GM18498 (cell line): ENCODE results near the gene GFRA4.

Experiments
- ATAC-seq: cut with Tn5 transposase; IDR thresholded peaks from one replicate; pipeline ENCODE4 v1.9.1; 2021; ENCODE audit warnings: mild to moderate bottlenecking, moderate library complexity; ENCODE audit not compliant: unreplicated experiment

GFRA4 gene

GRCh38 chr20:3663031-3663701 is at the start of gene GFRA4:
Gene GFRA4, minus strand, starts transcription at chr20:3663399. Its CDS starts 0 bp downstream, at chr20:3663399.
- no peak for ATAC-seq

DNA sequence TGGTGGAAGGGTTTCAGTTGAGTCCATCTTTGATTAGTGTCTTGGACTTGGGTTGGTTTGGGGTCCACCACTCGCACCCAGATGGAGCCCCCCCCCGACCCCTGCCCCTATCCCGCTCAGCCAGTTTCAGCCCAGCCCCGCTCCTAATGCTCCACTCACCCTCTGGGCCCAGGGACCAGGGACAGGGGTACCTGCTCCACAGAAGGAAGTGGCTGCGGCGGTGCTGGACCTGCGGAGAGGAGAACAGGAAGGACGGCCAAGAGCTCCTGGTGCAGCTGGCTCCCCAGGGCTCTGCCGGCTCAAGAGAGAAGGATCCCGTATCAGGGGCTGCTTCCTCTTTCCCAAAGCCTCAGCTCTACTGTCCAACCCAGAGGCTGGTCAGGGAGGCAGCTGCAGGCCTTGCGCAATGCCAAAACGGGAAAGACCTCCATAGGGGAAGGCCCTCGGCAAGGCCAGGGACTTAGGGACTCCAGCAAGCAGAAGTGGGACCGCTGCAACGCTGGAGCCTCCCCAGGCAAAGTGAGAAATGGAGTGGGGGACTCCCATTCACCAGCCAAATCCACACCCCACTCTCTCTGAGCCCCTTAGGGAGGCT is 49.2 kb upstream of the GFRA4 start, which contains the start of gene SIGLEC1:
SIGLEC1 (minus strand) TSS at position 322 of the 595 bp plus-strand sequence. CDS start 5,472 bp downstream, outside the sequence.
- no peak for ATAC-seq

DNA sequence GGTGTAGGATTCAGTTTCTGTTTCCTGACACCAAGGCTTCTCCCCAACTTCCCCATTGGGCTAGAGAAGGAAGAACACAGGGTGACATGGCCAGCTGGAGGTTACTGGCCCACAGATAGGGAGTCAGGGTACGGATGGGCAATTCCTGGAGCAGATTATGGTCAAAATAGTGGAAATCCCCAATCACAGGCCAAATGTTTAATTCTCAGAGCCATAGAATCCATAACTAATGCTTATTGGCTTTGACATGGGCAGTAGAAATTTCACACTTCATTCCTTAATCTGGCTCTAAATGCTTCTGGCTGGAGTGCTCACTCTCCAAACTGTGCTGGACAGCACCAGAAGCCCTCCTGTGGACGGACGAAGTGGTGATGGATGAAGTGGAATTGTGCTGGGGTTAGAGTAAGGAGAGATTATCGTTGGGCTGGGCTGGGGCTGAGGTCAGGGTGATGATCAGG is 48.3 kb upstream of the GFRA4 start:
- ATAC-seq = no peak

DNA sequence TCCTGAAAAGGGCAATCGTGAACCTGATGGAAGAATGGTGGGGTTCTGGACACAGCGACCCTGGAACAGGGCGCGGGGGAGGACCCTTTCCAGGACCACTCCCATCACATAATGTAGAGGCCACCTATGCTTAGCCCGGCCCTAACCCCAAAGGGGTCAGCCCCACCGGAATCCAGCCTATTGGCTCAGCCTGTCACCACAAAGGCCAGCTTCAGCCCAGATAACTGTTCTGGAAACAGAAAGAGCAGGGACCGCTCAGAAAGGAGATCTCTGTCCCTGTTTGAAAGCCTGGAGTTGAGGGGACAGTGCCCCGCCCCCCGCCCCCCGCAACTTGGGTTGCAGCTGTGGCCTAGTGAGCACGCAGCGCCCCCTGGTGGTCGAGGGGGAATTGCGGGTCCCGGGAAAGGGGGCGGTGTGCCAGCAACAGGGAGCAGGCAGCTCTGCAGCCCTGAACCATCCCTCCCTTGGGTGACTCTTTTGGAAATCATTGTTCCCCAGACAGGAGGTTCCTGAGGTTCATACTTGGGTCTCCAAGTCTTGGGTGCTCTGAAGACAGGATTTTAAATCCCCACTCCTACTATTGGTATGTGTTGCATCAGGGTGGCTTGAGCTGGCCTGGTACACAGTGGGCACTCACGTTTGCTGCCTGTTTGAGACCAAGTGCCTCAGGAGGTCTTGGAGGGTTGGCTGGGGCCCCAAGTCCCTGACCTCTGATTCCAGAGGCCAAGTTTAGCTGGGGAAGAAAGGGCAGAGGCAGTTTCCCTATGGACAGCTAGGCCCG is 47.7 kb upstream of the GFRA4 start:
- ATAC-seq = no peak

DNA sequence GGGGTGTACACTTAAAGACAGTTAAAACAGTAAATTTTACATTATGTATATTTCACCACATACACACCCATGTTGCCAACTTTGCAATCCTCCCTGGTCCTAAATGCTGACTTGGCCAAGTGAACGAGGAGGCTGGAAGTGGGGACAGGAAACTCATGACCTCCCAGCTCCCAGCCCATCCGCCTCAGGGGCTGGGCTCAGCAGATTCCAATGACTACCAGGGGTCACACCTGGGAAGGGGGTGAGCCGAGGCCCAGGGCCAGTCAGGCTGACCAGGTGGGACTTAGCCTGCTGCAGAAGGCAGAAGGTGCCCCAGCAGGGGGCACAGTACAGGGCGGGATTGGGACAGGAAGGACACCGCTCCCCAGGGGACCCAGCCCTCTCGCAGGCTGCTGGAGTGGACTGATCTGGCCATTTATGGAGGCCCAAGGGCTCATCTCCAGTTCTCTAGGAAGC is 46.8 kb upstream of the GFRA4 start:
- ATAC-seq = no peak

DNA sequence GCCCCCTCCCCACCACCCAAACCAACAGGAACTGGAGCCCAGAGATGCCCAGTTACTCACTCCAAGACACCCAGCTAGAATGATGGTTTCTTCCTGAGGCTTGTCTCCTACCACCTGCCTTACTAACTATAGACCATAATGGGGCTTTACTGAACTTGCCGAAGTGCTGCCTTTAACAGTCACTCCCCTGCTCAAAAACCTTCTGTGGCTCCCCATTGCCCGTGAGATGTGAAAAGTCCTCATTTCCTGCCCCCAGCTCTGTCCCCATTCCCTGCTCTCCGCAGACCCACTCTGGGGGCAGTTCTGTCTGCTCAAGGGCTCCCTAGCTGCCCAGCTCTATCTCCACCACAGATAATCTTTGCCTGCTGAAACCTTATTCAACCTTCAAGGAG is 44.3 kb upstream of the GFRA4 start:
- no peak for ATAC-seq

DNA sequence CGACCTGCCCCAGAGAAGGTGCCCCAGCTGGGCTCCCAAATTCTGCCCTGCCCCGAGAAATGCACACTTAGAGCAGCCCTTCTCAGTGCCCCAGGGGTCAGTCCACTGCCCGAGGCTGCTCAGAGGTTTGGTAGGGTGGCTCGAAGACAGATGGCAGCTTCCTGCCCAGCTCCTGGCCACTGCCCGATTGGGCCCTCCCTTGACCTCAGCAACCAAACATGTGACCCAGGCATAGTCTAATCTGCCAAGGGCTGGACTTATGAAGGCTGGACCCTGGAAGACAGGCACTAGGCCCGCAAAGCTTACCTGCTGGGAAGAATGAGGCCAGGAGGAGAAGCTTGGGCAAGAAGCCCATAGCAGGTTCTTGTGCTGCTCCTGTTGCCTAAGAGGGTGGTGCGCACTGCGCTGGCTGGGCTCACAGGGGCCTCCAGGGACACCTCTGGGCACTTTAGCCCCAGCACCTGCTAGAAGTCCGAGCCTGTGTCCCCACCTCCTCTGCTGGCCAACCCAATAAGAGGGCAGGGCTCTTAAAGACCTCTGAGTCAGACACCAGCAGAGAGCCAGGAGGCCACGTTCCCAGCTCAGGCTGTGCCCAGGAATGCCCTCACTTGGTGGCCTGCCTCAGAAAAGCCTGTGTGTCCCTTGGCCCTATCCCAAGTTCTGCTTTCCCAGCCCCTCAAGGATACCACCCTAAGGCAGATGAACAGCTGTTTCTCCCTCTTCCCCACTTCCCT is 43.7 kb upstream of the GFRA4 start:
- no peak for ATAC-seq

GRCh38 chr20:3705970-3706739 is 43.0 kb upstream of the GFRA4 start:
- ATAC-seq = no peak

- ATAC-seq = no peak
Observed at GRCh38 chr20:3705491-3705969, 42.3 kb upstream of the GFRA4 start.

DNA sequence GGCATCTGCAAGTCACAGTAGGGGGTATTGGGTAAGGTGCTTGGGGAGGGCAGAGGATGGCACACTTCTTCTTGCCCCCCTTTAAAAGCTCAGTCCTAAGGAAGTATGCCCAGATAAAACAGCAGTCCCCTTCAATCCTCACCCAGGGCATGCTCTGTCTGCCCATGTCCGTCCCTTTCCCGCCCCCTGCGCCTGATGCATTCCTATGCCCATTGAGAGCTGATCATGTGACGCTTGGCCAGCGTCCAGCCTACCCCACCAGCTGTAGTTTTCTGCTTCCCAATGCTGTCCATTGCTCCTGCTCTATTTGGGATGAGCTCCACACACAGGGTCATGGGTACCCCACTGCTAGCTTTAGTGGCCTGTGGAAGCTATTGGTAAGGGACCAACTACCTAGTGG is 40.9 kb upstream of the GFRA4 start:
- no peak for ATAC-seq

DNA sequence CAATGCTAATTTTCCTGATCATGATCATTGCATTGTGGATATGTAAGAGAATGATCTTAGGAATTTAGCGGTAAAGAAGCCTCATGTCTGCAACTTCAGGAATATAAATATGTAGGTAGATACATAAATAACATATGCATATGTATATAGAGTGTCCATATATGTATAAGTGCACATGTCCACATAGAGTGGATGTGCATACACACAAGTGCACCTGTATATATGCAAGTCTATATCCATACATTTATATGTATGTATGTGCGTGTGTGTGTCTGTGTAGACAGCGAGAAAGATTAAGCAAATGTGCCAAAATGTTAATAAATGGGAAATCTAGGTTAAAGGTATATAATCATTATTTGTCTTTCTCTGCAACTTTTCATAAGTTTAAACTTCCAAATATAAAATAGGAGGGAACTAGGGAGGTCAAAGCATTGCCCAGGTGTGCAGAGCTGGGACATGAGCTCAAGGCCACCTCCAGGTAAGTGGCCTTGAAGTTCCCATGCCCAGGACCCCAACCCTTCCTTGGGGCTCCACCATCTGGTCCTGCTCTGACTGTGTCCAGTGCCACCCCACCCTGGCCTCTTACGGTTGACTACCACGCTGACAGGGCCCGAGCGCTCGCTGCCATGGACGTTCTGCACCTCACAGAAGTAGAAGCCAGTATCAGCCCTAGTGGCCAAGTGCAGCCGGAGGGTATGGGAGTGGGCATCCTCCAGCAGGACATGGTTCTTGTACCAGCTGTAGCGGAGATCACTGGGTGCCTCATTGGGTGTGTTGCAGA is 39.6 kb upstream of the GFRA4 start:
- ATAC-seq = no peak

DNA sequence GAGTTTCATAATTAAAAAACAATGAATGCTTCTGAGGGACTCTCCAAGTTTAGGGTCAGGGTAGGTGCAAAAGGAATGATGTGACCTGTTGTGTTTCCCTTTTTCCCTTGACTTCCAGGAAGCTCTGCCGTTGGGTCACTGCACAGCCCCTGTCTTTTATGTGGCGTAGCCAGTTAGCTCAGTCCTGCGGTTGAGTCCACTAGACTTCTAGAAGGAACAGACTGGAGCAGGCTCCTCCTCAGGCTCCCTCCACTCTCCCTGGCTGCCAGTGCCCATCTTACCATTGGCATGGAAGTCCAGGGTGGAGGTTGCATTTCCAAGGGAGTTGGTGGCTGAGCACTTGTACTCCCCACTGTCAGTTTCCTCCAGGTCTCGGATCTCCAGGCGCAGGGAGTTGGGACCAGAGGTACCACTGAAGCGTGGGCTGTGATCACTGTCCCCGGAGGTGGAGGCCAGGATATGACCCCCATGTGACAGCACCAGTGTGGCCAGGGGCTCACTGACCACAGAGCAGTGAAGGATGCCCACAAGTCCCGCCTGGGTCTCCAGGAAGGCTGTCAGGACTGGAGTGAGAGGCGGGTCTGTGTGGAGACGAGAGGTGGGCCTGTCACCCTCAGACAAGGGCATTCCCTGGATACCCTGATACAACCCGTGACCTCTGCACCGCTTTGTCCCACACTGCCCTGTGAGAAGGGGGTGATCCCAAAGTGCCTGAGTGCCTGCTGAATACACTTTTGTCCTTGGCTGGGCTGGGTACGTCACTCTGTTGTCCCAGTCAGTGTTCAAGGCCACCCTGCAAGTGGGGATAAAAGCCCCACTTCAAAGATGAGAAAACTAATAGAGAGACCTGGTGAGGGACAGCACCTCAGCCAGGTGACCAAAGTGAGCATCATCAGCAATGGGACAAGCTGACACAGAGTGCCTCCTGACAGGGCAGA is 38.1 kb upstream of the GFRA4 start:
- ATAC-seq = no peak

DNA sequence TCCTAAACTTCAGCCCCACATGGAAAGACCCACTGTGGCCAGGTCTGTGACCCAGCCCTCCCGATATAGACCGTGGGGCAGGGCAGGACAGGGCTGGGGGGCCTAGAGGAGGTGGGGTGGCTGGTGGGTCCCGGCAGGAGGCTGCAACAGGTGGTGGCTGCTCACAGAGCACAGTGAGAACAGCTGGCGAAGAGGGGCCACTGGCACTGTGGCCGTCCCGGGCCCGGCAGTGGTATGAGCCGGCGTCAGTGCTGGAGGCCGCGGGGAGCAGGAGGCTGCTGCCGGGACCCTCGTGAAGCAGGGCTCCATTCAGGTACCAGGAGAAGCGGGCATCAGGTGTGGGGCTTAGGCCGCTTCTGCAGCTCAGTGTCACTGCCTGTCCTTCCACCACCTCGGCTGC is 35.8 kb upstream of the GFRA4 start:
- no peak for ATAC-seq

DNA sequence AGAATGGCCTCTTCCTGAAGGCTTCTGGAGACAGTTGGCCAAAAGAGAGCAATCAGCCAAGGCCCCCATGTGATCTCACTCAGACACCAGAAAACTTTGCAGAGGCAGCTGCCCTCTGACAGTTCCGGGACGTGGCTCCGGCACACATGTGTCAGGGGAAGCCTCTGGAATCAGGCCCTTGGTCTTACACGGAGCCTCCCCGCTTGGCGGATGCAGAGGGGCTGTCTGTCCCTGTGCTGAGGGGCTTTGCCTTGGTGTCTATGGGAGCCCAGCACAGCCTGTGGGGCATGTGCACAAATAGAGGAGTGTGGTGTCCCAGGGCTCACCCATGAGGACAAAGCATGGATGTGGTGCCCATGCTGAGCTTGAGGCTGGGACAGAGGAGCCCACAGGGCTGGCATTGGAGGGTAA is 35.4 kb upstream of the GFRA4 start:
- no peak for ATAC-seq

DNA sequence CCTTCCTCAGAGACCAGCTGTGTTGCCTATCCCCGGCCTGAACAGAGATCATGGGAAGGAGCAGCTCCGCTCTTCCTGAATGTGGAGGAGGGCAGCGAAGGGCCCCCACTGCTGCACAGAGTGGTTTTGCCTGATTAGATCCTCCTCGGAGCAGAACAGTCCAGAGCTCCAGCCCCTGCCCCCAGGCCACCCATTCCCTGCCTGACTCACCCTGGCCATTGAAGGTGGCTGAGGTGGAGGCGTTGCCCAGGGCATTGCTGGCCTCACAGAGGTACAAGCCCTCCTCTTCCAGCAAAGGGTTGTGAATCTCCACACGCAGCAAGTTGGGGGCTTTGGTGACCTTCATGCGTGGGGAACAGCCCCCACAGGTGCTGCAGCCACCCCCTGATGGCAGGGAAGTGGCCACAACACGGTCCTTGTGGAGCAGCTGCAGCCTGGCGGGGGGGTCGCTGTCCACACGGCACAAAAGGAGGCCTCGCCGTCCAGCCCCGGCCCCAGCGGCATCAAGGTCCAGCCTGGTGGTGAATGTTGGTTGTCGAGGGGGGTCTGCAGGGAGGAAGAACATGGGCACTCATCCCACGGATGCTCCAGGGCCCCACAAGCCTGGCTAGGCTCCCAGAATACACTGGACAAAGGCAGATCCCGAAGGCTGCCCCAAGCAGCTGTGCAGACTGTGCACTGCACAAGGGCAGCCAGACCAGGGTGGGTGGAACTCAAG is 34.5 kb upstream of the GFRA4 start:
- ATAC-seq = no peak

- ATAC-seq = no peak
Observed at GRCh38 chr20:3696745-3697587, 33.8 kb upstream of the GFRA4 start.

DNA sequence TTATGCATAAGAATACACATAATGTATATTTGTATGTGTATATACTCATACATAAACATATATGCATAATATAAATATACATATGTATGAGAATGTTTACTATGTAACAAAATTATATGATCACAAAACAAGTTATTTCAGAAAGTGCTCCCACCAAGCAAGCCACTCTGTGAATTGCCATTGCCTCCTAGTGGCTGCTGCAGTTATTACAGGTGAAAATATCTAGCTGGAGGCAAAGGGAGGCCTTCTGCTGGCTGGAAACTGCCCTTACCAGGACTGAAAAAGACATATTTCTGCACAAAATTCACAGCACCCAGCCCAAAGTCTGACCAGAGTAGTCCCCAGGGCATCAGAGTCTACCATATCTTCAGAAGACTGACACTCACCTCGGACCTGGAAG is 33.0 kb upstream of the GFRA4 start:
- ATAC-seq = no peak
